Left cardiac atrium (tissue), 4 donors: ENCODE results near the gene CFAP46. TPM values are rescaled to one million over a fixed set of nuclear protein-coding genes. Genes with fewer than 3 reads are reported as not detected.

ENCODE experiments used
- ATAC-seq, 2 donors: fragments of 200-7000 bp; cut with Tn5 transposase; one replicate each; pipeline ENCODE4 v1.9.1; 2020; ENCODE audit warnings: mild to moderate bottlenecking in 2 of 2, moderate library complexity in 2 of 2
- DNase-seq: peaks from one replicate; pipeline ENCODE4 v3.0.0-alpha.2; 2020
- intact Hi-C, 2 donors: fragments of 100-400 bp; cut with DNase I; formaldehyde crosslinking; loops; one replicate each; pipeline versions ENCODE4 v1.14.1 to v1.15.1; 2022 to 2023
- total RNA-seq, 2 donors: library from RNA; stranded (reverse); fragmentation: NEBNext Ultra II Directional; extraction: Animal tissue kit (Norgen Biotek cat#: 25700); gene quantifications; one replicate each; pipeline ENCODE4 v1.2.1, GENCODE V29; 2021
- donor health status: DM: no; HTN: yes; CAD: no.
- donor health status: DM: no; HTN: yes; CAD: no; lungs with severe emphysema.
- donor health status: DM: yes; HTN: yes; CAD: no.
- donor health status: Dilated cardiomyopathy.

The CFAP46 gene
- total RNA-seq, 2 donors from 2014 or later = 1.2 to 1.7 TPM

DNA sequence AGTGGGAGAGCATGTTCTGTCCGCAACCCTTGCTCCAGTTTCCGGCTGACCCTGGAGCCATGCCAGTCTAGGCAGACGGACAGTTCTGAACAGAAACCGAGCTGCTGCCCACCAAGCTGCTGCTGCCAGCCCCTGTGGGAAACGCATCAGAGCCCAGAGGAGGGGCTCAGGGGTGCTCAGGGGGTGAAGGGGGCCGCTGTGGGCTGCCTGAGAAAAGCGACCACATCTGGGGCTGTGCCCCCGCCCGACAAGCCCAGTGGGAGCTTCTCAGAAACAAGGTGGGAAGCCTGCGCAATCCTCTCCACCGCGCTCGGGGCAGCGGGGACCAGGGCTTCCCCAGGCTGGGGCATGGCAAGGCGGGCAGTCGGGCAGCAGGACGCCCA lies 38.8 kb upstream of the CFAP46 start:
- ATAC-seq = peak in 1 of 2 donors; percentile 12

GRCh38 chr10:132980426-132981172 lies 38.2 kb upstream of the CFAP46 start:
- intact Hi-C loops = no loop called here
- no peak for DNase-seq

More for the DNA sequence above, 38.8 kb upstream of the CFAP46 start:
- DNase-seq = peak; percentile 12
- intact Hi-C loops = no loop called here

GRCh38 chr10:132979491-132980425 lies 37.4 kb upstream of the CFAP46 start:
- DNase-seq (no peak), ATAC-seq (no peak)
- intact Hi-C loops = no loop called here

More at GRCh38 chr10:132980426-132981172, 38.2 kb upstream of the CFAP46 start:
- no peak for ATAC-seq

- intact Hi-C loops = no loop called here
- ATAC-seq (no peak), DNase-seq (no peak)
Measured at GRCh38 chr10:132978542-132978941, 36.2 kb upstream of the CFAP46 start.

DNA sequence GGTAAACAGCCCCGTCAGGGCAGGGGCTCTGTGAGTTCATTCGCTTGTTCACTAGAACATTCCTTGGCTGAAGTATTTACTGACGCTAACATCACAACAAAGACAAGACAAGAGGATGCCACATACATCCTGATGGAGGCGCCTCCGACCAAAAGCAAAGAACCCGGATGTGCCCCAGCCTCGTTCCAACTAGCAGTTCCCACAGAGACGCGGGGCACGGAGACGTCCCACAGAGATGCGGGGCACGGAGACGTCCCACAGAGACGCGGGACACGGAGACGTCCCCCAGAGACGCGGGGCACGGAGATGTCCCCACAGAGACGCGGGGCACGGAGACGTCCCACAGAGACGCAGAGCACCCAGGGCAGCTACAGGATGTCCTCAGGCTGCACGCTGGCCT lies 35.4 kb upstream of the CFAP46 start:
- no peak for DNase-seq
- ATAC-seq = no peak
- intact Hi-C loops = no loop called here

DNA sequence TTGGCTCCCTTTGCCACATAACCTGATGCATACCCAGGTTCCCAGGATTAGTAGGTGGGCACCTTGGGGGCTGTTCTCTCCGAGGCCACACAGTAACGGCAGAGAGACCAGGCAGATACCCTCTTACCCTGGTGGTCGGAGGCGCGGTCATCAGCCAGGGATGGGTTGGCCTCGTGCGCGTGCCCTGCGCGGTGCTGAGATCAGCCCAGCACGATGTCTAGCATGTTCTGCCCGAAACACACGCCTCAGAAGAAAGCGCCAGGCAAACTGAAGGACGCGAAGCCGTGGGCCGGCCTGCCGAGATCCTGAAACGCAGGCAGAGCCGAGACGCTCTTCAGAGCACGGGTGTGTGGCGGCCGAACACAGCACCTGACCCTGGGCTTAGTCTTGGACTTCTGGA lies 34.7 kb upstream of the CFAP46 start:
- intact Hi-C loops = no loop called here
- ATAC-seq (no peak), DNase-seq (no peak)

- DNase-seq (no peak), ATAC-seq (no peak)
- intact Hi-C loops = no loop called here
Measured at GRCh38 chr10:132975831-132976682, 33.7 kb upstream of the CFAP46 start.

- ATAC-seq (no peak), DNase-seq (no peak)
- intact Hi-C loops = no loop called here
Measured at GRCh38 chr10:132974886-132975830, 32.8 kb upstream of the CFAP46 start.

- intact Hi-C loops = no loop called here
- ATAC-seq = peak in 1 of 2 donors; percentile 71
- DNase-seq = no peak
Measured at GRCh38 chr10:132974249-132974796, 32.0 kb upstream of the CFAP46 start.

DNA sequence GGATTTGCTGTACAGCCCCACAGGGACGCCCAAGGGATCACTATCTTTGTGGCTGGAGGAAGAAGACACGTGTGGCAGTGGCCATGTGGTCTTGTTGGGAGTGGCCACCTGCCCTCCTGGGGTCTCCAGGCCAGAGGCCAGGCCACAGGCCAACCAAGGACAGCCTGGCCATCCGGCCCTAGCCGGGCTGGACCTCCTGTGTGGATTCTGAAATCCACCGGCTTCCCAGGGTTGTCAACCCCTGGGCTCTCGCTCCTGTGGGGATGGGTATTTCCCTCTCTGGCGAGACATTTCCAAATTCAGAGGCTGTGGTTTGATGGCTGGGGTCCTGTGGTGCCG lies 31.5 kb upstream of the CFAP46 start:
- intact Hi-C loops = no loop called here
- ATAC-seq (no peak), DNase-seq (no peak)

DNA sequence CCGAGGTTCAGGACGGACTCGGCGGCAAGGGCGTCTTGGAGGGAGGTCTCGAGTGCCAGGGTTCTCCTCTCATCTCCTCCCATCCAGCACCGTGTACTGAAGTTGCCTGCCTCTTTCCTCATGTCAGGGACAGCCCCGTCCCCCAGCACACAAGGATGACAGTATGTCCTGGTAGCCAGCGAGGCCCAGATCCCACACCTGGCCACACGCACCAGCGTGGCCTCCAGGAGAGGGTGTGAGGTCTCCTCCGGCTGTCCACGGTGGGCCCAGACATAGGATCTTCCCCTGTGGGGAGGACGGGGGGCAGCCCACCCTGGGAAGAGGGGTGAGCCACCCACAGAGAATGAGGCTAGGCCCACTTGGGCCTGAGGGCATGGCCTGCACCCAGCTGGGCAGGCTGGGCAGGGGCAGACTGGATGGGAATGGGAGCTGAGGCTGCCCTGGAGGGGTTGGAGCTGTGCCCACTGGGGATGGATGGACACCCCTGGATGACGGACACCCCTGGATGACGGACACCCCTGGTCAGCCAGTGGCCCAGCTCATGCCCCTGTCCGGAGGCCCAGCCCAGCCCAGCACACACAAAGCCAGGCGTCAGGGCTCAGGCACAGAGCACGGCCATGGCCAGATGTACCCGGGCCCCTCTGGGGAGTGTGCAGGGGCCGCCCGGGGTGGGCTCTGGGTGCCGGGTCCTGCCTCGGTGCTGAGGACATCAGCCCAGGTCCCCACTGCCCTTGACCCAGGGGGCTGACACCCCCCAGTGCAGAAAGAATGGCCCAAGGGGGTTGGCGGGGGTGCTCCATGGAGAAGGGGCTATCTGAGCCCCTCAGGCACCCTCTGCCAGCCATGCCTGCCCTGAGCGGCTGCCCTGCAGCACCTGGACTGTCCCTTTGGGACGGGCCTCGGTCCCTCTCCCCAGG lies 30.9 kb upstream of the CFAP46 start:
- intact Hi-C loops = no loop called here
- no peak for ATAC-seq
- no peak for DNase-seq

GRCh38 chr10:132972149-132972985 lies 30.0 kb upstream of the CFAP46 start:
- intact Hi-C loops = no loop called here
- ATAC-seq (no peak), DNase-seq (no peak)

GRCh38 chr10:132971448-132972148 lies 29.2 kb upstream of the CFAP46 start:
- intact Hi-C loops = no loop called here
- DNase-seq = no peak
- no peak for ATAC-seq

DNA sequence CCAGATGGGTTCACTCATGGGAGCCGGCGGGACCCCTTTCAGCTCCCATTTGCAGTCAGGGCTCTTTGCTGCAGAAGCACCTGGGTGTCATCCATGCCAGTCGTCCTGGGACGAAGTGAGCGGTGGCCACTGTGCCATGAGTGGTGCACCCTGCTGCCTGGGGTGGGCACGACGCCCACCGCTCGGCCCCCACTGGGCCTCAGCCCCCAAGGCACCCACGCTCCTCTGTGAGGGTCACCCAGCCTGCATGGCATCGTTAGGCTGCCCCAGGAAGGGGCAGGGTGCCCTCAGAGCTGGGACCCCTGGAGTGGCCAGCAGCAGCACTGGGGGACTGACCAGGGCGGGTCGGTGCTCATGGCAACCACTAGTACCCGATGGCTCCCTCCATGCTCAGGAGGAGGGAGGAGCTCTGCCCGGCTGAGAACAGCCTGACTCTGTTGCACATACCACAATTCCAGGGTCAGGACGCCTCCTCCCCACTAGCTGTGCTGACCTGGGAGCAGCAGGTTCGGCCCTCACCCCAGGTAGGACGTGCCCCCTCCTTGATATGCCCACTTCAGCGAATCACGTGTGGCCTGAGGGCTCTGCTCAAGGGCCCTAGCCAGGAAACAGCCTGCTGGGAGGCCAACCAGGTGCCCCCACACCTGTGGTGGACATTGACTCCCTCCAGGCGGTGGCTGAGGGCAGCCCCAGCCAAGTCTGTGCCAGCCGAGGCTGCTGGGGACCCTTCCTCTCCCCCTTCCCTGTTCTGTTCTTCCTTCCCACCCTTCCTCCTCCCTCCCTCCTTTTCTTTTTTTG lies 28.5 kb upstream of the CFAP46 start:
- ATAC-seq = no peak

GRCh38 chr10:132967540-132967939 lies 25.2 kb upstream of the CFAP46 start:
- no peak for DNase-seq
- intact Hi-C loops = no loop called here
- ATAC-seq = no peak

More for the DNA sequence above, 28.5 kb upstream of the CFAP46 start:
- no peak for DNase-seq
- intact Hi-C loops = no loop called here
